DND-41 (cell line): Measurements from ENCODE around the gene RDH16.
"Not testable (repeated sequence)": the region's sequence is repeated elsewhere in the genome, so short reads cannot be mapped to it uniquely, and the experiment has no call there.

ENCODE experiments used
- ATAC-seq: fragments of 200-7000 bp; cut with Tn5 transposase; 3 replicates; pipeline ENCODE4 v1.9.1; 2021; ENCODE audit warnings: low read depth; ENCODE audit not compliant: insufficient read depth
- DNase-seq: peaks from one replicate; pipeline ENCODE4 v3.0.0-alpha.2; 2020
- H2AFZ ChIP-seq: 2 replicates; pipeline ENCODE4 v1.6.0; 2012; ENCODE audit warnings: low read depth, low read length
- H3K27ac ChIP-seq: 2 replicates; pipeline ENCODE4 v1.5.1; 2012; ENCODE audit warnings: low read length, inconsistent platforms
- H3K27me3 ChIP-seq: fragments of 200-600 bp; sonication (generic); 2 replicates; pipeline ENCODE4 v1.6.0; 2012; ENCODE audit warnings: low read length, mild to moderate bottlenecking, inconsistent platforms; ENCODE audit not compliant: insufficient read depth, poor library complexity
- H3K36me3 ChIP-seq: 2 replicates; pipeline ENCODE4 v1.5.1; 2012; ENCODE audit warnings: low read length, inconsistent platforms; ENCODE audit not compliant: insufficient read depth
- H3K4me1 ChIP-seq: 2 replicates; pipeline ENCODE4 v1.5.1; 2012; ENCODE audit warnings: mild to moderate bottlenecking, low read length; ENCODE audit not compliant: insufficient read depth
- H3K4me2 ChIP-seq: 2 replicates; pipeline ENCODE4 v1.6.0; 2012; ENCODE audit warnings: mild to moderate bottlenecking, moderate library complexity, low read length, inconsistent platforms; ENCODE audit not compliant: insufficient read depth
- H3K4me3 ChIP-seq, 2 experiments: fragments of 200-600 bp in 1 of 2; shearing (Covaris generic) in 1 of 2; 2 replicates each; pipeline ENCODE4 v1.5.1; 2012 to 2016; ENCODE audit warnings: inconsistent platforms in 2 of 2, low read length in 2 of 2, mild to moderate bottlenecking in 2 of 2, low read depth in 1 of 2, moderate library complexity in 1 of 2
- H3K79me2 ChIP-seq: 2 replicates; pipeline ENCODE4 v1.6.0; 2012; ENCODE audit warnings: low read length, inconsistent platforms; ENCODE audit not compliant: insufficient read depth
- H3K9ac ChIP-seq: 2 replicates; pipeline ENCODE4 v1.6.0; 2012; ENCODE audit warnings: low read depth, mild to moderate bottlenecking, inconsistent platforms, low read length, moderate library complexity
- H3K9me3 ChIP-seq: 2 replicates; pipeline ENCODE4 v1.5.1; 2012; ENCODE audit warnings: low read length, moderate library complexity, mild to moderate bottlenecking, inconsistent platforms; ENCODE audit not compliant: insufficient read depth, severe bottlenecking
- H4K20me1 ChIP-seq: 2 replicates; pipeline ENCODE4 v1.6.0; 2012; ENCODE audit warnings: low read length; ENCODE audit not compliant: insufficient read depth
- EZH2 ChIP-seq: IDR thresholded peaks from 3 replicates; pipeline ENCODE4 v1.6.1; 2012; ENCODE audit warnings: borderline replicate concordance, low read depth, mild to moderate bottlenecking, moderate library complexity, low read length, inconsistent platforms; ENCODE audit not compliant: severe bottlenecking
- TF ChIP-seq, protein P1 (sequence below): IDR thresholded peaks from 2 replicates; pipeline ENCODE4 v1.5.1; 2012; ENCODE audit warnings: borderline replicate concordance, low read length, moderate library complexity, mild to moderate bottlenecking; ENCODE audit not compliant: poor library complexity, severe bottlenecking; ENCODE audit errors: extremely low read depth

The RDH16 gene

DNA sequence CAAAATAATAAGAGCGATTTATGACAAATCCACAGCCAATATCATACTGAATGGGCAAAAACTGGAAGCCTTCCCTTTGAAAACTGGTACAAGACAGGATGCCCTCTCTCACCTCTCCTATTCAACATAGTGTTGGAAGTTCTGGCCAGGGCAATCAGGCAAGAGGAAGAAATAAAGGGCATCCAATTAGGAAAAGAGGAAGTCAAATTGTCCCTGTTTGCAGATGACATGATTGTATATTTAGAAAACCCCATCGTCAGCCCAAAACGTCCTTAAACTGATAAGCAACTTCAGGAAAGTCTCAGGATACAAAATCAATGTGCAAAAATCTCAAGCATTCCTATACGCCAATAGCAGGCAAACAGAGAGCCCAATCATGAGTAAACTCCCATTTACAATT lies 4.8 kb upstream of the RDH16 start:
- H3K36me3 ChIP-seq, H2AFZ ChIP-seq, H3K4me3 ChIP-seq, DNase-seq, ATAC-seq, H3K9me3 ChIP-seq, H3K4me2 ChIP-seq, H3K4me1 ChIP-seq, H4K20me1 ChIP-seq, H3K27ac ChIP-seq, H3K9ac ChIP-seq, H3K27me3 ChIP-seq, H3K79me2 ChIP-seq: not testable (repeated sequence)

DNA sequence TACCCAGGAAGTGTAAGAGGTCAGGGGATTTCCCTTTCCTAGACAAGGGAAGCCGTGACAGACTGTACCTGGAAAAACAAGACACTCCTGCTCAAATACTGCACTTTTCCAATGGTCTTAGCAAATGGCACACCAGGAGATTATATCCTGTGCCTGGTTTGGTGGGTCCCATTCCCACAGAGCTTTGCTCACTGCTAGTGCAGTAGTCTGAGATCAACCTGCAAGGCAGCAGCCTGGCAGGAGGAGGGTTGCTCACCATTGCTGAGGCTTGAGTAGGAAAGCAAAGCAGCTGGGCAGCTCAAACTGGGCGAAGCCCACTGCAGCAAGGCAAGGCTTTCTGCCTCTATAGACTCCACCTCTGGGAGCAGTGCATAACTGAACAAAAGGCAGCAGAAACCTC lies 1.0 kb upstream of the RDH16 start:
- Histone ChIP-seq H3K4me2 (no peak overlapping the region), H3K9me3 (peaks cover 6% of the 10 kb centered on the region), H3K79me2 (no peaks in the 10 kb centered on the region), H2AFZ (no peak overlapping the region), H3K4me3 (no peak overlapping the region), H3K27ac (no peak overlapping the region), H3K9ac (no peak overlapping the region), H4K20me1 (no peaks in the 10 kb centered on the region), H3K4me1 (no peaks in the 10 kb centered on the region), H3K36me3 (no peaks in the 10 kb centered on the region), H3K27me3 (no peaks in the 10 kb centered on the region)
- ATAC-seq (no peak), DNase-seq (no peak)
- no peak for TF ChIP-seq EZH2
- TF ChIP-seq, protein P1, sequence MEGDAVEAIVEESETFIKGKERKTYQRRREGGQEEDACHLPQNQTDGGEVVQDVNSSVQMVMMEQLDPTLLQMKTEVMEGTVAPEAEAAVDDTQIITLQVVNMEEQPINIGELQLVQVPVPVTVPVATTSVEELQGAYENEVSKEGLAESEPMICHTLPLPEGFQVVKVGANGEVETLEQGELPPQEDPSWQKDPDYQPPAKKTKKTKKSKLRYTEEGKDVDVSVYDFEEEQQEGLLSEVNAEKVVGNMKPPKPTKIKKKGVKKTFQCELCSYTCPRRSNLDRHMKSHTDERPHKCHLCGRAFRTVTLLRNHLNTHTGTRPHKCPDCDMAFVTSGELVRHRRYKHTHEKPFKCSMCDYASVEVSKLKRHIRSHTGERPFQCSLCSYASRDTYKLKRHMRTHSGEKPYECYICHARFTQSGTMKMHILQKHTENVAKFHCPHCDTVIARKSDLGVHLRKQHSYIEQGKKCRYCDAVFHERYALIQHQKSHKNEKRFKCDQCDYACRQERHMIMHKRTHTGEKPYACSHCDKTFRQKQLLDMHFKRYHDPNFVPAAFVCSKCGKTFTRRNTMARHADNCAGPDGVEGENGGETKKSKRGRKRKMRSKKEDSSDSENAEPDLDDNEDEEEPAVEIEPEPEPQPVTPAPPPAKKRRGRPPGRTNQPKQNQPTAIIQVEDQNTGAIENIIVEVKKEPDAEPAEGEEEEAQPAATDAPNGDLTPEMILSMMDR: no peak

DNA sequence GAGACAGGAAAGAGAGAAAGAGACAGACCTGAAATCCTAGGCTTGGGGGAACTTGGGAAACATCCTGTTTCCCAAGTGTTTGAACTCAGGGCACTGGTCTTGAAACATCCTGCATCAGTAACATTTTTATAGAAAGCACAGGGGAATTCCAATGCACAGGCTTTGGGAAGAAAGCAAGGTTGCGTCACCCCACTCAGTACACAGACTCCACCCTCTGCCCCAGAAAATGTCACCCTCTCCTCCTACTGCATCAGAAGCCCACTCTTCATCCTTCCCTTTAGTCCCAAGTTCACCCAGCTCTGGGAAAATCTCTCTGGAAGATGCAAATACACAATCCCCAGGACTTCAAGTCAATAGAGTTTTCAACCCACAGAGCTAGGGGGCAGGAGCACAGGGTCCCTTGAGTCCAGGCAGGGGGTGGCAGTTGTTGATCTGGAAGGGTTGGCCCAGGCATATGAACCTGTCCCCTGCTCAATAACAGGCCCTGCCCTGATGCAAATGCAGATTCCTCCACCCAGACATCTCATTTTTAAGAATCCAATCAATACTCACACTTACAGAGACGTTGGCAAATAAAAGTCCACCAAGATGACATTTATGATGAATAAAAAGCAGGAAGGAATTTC lies 1.7 kb downstream of the RDH16 start:
- H3K27me3 ChIP-seq: no peaks in the 10 kb centered on the region
- H3K9me3 ChIP-seq: peaks cover 6% of the 10 kb centered on the region
- no peak overlapping the region for H2AFZ ChIP-seq
- no peaks in the 10 kb centered on the region for H3K79me2 ChIP-seq
- H3K4me3 ChIP-seq: no peak overlapping the region
- ATAC-seq (no peak), DNase-seq (no peak)
- H3K9ac ChIP-seq: no peak overlapping the region
- no peak for TF ChIP-seq EZH2
- TF ChIP-seq, protein P1: no peak
- no peak overlapping the region for H3K27ac ChIP-seq
- no peaks in the 10 kb centered on the region for H3K36me3 ChIP-seq
- H4K20me1 ChIP-seq: no peaks in the 10 kb centered on the region
- no peaks in the 10 kb centered on the region for H3K4me1 ChIP-seq
- no peak overlapping the region for H3K4me2 ChIP-seq

DNA sequence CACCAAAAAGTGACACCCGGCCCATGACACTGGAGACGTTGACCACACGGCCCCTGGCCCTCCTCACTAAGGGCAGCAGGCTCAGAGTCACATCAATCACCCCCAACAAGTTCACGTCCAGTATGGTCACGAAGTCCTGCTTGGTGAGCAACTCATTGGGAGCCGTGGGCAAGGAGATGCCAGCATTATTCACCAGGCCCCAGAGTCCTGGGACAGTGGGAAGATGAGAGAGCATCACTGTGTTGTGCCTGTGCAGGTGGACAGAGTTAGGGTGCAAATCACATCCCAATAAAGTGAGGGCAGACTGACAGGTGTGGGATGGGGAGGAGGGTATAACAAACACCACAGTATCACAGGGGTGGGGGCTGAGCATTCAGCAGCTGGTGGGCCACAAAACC lies 2.5 kb downstream of the RDH16 start:
- ATAC-seq: no peak

More for the DNA sequence above, 2.5 kb downstream of the RDH16 start:
- no peaks in the 10 kb centered on the region for H3K4me1 ChIP-seq
- no peaks in the 10 kb centered on the region for H3K36me3 ChIP-seq
- no peak overlapping the region for H3K27ac ChIP-seq
- no peaks in the 10 kb centered on the region for H4K20me1 ChIP-seq
- DNase-seq: no peak
- no peak overlapping the region for H2AFZ ChIP-seq
- TF ChIP-seq, protein P1: no peak
- no peak for TF ChIP-seq EZH2
- H3K9me3 ChIP-seq: peaks cover 6% of the 10 kb centered on the region
- H3K27me3 ChIP-seq: no peaks in the 10 kb centered on the region
- H3K9ac ChIP-seq: no peak overlapping the region
- H3K79me2 ChIP-seq: no peaks in the 10 kb centered on the region
- H3K4me3 ChIP-seq: no peak overlapping the region
- H3K4me2 ChIP-seq: no peak overlapping the region
